ENCODE measurements around the gene CDH24.
"Not testable (repeated sequence)": the region's sequence is repeated elsewhere in the genome, so short reads cannot be mapped to it uniquely, and the experiment has no call there.

The CDH24 gene

DNA sequence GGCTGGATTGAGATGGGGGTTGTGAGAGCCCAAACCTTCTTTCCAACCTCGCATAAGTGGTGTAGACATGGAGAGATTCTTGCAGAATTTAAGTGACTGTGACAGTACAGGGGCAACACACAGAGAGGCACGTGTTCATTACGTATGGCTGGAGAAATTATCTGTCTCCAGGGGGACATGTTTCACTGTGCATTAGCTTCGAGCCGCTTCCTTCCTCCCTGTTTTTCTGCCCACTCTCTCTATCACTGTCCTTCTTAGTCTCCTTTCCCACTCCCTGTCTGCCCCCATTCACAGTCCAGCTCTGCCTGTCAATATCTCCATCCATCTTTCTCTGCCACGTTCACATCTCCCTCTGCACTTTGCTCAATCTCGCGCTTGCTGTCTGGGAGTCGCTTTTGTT is 35.9 kb downstream of the CDH24 start:
- no peak for DNase-seq (ENCODE audit: low spot score)

DNA sequence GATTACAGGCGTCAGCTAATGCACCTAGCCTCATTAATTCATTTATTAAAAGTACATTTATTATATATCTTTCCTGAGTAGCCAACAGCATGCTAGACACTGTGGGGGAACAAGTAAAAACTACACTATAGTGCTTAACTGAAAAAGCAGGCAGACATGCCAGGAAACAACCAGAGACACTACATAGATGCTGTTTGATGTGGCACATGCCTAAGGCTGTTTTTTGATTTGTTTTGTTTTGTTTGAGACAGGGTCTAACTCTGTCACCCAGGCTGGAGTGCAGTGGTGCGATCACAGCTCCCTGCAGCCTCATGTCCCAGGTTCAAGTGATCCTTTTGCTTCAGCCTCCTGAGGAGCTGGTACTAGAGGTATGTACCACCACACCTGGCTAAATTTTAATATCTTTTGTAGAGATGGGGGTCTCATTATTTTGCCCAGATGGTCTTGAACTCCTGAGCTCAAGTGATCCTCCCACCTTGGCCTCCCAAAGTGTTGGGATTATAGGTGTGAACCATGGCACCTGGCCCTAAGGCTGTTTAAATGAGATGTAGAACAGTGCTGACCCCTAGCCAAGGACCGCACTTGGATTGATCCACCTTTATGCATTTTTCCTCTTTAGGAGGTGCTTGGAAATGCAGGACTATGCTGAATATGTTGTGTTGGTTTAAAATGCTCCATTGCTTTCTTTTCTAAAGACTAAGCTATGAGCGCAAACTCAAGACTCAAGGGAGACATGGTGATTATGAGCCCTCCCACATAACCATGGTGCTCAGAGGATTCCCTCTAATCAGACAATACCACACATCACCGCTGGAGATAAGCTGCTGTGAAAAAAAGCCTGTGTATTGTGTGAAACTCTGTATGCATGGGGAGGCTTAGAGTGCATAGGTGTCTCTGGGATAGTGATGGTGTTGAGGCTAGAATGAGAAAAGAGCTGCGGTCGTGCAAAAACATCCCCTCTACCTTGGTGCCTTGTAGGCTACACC is 36.9 kb downstream of the CDH24 start:
- DNase-seq (ENCODE audit: low spot score), result no peak

DNA sequence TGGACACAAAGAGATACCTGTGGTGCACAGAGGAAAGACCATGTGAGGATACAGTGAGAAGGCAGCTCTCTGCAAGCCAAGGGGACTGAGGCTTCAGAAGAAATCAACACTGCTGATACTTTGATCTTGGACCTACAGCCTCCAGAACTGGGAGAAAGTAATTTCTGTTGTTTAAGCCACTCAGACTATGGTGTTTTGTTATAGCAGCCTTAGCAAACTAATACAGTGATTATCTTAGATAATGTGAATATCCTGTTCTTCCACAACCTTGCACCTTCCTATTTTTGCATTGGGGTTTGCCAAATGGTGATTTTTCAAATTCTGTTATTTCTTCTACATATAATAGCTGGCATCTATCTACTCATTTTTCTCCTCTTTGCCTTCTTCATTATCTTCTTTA is 39.2 kb downstream of the CDH24 start:
- DNase-seq (ENCODE audit: low spot score), result no peak

DNA sequence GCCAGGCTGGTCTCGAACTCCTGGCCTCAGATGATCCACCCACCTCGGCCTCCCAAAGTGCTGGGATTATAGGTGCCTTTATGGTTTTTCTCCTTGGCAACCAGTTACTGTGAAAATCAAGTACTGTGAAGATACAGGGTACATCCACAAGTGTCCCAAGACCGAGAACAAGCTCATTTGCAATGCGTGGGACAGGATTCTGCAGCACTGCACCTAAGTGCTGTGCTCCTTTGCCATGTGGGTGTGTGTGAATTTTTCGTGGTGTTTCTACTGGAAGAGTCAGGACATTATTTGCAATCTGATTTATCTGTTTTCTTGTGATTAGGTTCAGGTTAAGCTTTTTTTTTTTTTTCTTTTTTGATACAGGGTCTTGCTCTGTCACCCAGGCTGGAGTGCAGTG is 40.2 kb downstream of the CDH24 start:
- DNase-seq (ENCODE audit: low spot score), result no peak

DNA sequence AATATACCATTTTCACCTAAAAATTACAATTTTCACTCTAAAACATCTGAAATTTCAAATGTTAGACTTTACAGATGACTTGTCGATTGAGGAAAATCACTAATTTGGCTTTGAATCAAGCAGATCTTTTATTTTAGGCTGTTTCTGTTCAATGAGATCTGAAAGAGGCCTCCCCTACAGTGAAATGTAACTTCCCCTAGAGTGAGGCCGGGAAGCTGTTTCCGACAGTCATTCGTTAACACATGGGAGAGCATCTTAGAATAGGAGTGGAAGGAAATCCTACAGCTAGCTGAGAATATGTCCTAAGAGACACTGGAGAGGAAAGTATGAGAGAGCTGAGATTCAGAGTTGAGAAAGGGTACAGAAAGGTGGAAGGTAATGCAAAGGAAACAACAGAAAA is 41.7 kb downstream of the CDH24 start:
- DNase-seq (ENCODE audit: low spot score), result no peak

DNA sequence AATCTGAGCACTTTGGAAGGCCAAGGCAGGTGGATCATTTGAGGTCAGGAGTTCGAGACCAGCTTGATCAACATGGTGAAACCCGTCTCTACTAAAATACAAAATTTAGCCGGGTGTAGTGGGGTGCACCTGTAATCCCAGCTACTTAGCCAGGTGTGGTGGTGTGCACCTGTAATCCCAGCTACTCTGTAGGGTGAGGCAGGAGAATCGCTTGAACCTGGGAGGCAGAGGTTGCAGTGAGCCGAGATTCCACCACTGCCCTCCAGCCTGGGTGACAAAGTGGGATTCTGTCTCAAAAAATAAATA is 43.6 kb downstream of the CDH24 start:
- not testable (repeated sequence) for DNase-seq (ENCODE audit: low spot score)

DNA sequence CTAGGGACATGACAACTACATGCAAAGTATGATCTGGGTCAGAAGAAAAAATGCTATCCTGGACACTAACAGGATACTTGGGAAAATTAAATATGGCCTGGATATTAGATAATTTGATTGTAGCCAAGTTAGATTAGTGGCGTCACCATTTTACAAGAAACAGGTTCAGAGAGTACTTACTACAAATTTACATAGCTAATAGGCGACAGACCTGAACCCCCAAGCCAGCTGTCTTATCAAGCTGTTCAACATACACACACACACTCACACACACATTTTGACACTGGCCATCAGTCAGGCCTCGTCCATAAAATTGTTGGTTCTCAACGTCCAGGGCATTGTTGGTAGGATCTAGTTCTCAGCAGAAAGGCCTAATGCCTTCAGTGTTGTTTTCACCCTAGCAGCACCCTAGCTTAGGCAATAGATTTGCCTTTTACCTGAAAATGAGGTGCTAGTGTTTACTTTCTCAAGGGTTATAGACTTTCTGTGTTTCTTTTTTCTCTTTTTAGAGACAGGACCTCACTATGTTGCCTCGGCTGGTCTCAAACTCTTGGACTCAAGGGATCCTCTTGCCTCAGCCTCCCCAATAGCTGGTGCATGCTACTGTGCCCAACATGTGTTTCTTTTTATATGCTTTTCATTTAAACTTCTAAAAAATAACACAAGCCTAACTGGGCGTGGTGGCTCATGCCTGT is 44.1 kb downstream of the CDH24 start:
- DNase-seq (ENCODE audit: low spot score), result no peak

DNA sequence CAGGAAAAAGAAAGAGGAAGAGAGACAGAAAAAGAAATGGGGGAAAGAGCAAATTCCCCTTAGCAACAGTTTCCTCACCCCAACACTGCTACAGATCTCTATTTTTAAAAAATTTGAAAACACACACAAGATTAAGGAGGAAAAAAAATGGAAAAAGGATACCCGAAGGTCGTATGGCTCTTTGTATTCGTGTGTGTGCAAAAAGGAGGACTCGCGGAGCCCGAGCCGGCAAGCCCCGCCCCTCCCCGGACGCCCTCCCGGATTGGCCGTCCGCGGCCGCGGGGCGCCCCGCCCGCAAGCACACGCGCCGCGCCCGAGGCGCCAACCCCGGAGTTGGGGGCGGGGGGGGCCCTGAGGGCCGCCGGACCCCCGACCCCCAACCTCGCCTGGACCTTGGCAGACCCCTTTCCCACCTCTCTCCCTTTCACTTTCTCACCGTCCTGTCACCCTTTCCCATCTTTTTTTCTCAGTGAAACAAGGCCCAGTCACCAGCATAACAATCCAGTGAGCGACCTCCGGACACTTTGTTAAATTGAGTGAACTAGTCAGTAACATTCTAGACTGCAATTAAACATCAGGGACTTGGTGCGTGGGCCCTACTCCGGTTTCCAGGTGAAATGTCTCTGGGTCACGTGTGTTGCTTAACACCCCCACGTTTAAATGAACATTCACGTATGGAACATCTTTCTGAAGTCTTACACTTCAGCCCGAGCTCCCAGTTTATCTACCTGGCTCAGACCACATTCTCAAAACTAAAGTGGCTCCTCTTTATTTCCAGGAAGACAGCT is 47.2 kb downstream of the CDH24 start, which contains the start of gene C14orf93:
Gene C14orf93 (minus strand): TSS at position 205 of the 788 bp plus-strand sequence. CDS start 11,120 bp downstream, outside the sequence.
- DNase-seq (ENCODE audit: low spot score), result peak; percentile 80

DNA sequence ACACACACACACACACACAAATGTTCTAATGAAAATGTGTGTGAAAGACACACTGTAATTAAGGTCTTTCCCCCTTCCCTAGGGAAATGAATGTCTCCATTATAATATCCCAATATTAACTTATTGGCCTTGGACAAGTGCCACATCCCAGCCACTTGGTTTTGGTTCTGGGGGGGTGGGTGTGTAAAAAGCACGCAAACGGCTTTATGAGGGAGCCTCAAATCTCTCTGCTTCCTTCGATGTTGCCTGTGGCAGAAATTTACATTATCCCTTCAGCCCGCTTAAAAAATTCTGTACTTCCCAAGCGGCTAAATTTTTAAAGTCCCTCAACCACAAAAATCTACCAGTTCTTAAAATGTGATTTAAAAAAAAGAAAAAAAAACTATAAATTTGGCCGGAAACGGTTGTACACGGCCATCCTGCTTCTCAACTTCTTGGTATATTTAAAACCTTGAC is 47.8 kb downstream of the CDH24 start:
- no peak for DNase-seq (ENCODE audit: low spot score)

DNA sequence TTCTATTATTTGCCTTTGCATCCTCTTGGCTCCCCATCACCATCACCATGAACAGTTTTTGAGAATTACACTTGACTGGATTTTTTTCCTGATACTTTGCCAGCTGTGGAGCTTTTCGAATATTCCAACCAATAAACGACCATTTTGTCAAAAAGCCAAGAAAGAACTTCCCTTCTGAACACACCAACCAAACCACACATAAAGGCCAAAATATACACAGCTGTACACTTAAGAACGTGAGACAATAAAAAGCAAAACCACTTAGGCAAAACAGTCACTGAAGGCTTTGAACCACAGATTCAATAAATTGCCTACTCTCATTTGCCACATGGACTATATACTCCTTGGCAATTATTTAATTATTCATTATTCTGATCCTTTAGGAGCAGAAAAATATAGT is 48.5 kb downstream of the CDH24 start:
- no peak for DNase-seq (ENCODE audit: low spot score)

DNA sequence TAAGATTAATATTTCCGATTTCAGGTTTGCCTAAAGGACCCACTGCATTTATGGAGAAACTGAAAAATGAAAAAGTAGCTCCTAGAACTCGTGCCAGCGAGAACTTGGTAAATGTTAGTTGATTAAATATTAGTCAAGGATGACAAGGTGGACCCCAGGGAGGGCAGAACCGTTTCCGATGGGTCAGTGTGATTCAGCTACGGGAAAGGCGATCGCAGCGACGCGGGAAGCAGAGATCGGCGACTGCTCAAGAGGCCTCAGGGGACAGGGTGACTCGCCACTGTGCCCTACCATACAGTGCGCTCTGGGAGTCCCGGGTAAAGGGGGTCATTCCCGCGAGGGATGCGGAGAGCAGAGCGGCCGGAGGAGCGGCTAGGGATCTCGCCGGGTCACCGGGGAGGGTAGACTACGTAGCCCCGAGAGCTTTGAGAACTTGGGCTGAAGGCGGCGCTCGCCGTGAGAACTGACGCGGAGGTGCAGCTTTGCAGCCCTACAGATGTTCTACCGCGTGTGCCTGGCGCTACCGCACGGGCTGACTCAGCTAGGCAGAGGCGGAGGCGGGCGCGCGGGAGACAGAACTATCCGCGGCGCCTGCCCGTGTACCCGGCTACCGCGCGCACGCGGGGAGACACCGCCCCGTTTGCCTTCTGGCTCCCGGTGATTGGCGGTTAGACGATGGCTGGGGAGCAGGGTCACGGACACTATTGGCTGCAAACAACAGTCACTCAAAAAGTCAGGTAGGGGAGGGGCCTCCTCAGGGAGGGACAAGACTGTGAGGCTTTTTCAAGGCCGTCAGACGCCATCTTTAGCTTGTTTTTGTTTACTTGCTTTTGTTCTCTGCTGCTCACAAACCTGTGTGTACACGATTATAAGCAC is 50.5 kb downstream of the CDH24 start:
- peak; percentile 99 for DNase-seq (ENCODE audit: low spot score)

DNA sequence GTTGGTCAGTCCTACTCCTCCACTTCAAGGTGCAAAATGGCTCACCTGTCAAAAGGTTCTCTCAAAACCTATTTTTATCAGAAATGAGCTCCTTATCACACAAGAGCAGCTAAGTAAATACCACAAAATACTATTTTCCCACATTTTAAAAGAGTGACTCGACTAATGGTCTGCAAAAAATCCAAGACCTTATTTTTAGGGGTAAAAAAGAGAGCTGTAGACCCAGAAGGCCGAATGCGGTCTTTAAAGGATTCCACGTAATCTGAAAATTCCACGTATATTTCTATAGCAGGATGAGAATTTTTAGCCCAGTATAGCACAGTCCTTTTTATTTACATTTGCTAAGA is 51.2 kb downstream of the CDH24 start:
- DNase-seq (ENCODE audit: low spot score), result no peak

DNA sequence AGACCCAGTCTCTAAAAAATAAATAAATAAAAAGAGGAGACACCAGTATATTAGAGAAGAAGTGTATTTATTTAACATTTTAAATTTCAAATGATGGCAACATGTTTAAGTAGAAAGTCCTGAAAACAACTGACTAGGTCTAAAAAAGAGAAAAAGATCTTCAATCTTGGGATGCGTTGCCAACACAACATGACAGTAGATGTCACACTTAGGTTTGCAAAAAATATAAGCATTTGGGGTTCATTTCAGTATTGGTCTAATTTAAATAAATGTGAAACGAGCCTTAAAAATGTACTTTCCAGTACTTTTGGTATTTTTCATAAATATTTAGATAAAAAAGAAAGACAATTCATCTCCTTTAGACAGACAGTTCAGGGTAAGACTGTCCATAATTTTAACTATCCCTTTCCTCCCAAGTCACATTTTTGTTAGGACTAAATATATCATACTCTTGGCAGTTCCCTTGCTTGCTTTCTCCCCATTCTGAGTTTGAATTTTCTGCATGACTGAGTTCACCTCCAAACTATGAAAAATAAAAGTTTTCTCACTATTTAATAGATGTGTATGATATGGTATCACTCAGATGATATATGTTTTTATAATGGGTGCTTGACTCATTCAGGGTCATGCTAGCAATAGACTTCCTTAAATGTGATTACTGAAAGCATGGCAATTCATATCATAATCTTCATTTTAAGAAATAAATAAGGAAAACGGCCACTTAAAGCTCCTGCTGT is 51.7 kb downstream of the CDH24 start:
- DNase-seq (ENCODE audit: low spot score), result no peak

DNA sequence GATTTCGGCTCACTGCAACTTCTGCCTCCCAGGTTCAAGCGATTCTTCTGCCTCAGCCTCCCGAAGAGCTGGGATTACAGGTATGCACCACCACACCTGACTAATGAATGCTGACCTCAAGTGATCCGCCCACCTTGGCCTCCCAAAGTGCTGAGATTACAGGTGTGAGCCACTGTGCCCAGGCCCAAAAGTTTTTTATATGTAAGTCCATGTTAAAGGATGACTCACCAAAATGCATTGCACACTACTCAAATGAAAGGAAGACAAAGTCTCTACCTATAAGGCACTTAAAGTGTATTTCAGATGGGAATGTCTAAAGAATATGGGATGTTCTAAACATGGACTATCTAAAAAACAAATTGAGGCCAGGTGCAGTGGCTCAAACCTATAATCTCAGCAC is 53.0 kb downstream of the CDH24 start:
- DNase-seq (ENCODE audit: low spot score), result not testable (repeated sequence)

DNA sequence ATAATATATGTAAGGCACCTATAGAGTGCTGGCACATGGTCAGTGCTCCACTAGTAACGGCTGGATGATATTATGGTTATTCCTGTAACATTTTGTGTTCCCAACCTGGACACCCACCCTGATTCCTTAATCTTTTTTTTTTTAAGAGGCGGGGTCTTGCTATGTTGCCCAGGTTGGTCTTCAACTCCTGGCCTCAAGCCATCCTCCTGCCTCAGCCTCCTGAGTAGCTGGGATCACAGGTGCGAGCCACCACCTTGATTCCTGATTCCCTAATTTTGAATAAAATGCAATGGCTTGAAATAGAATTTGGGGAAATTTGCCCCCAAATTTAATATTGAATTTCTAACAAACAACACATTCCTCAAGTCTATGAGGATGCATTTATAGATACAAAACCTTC is 54.7 kb downstream of the CDH24 start:
- DNase-seq (ENCODE audit: low spot score), result no peak

DNA sequence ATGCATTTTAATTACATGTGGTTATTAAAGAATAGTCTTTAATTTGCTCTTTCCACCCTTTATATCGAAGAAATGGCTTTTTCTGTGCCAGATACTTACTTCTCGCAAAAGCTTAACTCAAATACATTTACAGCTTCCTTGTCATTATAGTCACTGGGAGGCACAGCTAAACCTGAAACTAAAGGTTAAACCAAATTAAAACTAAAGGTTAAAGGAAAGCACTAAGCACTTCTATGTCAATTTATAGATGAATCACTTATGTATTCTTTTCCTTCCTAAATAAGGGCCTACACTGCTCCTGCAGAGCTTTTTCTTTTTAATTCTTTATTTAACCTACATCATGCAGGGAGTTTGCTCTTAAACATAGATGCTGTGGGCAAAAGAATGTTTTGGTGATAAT is 56.5 kb downstream of the CDH24 start:
- DNase-seq (ENCODE audit: low spot score), result no peak

DNA sequence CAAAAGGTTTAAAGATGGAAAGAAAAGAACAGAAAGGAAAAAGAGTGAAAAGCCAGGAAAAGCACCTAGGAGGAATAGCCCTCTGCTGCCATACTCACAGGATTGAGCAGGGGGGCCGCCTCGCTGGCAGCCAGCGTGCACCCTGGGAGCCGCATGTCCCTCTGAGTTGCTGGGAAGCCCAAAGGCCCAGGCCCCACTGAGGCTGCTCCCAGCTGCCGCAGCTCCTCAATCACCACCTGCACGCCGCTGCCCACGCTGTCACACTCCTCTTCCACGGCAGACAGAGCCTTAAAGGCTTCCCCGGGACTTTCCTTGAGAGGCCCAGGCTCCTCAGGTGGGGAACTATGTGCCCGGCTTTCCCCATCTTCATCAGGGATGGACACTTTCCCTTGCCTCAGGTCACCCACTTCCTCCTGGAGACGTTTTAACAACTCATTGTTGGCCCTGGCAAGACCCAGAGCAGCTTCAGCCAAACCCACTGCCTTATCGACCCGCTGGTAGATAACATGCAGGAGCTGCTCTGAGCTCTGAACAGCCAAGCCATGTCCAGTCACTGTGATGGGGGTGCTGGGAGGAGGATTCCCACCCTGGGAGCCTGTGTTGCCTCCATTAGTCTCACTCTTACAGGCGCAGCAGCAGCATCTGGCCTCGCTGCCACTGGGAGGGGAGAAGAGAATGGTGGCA is 58.8 kb downstream of the CDH24 start:
- DNase-seq (ENCODE audit: low spot score), result no peak

DNA sequence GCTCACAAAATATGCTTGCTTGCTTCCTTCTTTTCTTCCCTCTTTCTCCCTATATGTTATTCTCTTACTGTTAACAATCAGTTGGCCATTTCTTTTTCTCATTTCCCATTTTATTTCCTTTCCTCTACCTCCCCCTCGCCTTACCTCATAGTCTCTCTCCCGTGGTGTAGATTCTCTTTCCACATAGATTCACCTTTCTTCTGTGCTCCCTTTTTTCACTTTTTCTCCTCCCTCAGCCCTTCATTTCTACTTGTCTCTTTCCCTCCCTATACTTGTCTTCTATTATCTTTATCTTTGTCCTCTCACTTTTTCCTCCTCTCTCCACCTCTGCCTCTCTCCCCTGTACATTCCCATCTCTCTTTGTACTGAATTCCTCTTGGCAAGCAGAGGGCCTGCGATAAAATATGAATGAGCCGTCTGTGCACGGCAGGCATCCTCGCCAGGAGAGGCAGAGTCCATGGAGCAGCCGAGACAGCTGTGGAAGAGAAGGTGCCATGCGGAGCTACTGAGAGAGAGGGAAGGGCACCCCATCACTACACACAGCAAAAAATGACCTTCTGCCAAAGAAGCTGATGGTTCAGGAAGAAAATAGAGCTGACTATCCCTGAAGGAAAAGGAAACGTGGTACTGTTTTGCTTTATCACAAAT is 59.5 kb downstream of the CDH24 start:
- no peak for DNase-seq (ENCODE audit: low spot score)

Data from HuH-7 (cell line).